ENCODE measurements around the gene IGFBP7. TPM values are rescaled to one million over a fixed set of nuclear protein-coding genes. Genes with fewer than 3 reads are reported as not detected.

IGFBP7 gene
- polyA plus RNA-seq, 1 donor, result 150 TPM

DNA sequence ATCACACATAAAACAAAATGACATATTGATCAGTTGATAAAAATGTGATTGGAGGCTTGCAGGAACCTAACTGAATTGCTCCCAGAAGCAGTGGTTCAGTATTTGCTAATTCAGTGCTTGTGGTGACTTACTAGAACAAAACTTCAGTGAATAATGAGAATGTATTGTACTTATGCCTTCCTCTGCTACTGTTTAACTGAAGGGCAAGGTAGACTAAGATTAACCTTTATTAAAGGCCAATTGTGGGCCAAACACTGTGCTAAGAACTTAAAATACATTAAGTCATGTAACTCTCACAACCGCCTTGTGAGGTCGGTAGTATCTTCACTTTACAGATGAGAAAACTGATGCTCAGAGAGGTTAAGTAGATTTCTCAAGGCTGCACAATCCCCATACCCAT lies 14.9 kb downstream of the IGFBP7 start:
- no peak for DNase-seq

DNA sequence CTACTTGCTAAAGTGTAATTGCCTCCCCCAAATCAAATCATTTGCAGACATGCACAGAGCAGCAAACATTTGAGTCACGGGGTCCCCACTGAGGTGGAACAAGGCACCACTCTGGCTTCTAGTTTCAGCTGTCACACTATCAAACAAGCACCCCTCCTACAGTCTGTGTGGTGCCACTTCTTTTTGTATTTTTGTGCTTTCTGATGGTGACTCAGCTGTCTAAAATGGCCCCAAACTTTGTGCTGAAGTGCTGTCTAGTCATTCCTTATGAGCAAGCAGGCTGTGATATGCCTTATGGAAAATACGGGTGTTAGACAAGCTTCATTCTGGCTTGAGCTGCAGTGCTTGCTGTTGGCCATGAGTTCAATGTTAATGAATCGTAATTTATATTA lies 15.4 kb downstream of the IGFBP7 start:
- DNase-seq, result no peak

DNA sequence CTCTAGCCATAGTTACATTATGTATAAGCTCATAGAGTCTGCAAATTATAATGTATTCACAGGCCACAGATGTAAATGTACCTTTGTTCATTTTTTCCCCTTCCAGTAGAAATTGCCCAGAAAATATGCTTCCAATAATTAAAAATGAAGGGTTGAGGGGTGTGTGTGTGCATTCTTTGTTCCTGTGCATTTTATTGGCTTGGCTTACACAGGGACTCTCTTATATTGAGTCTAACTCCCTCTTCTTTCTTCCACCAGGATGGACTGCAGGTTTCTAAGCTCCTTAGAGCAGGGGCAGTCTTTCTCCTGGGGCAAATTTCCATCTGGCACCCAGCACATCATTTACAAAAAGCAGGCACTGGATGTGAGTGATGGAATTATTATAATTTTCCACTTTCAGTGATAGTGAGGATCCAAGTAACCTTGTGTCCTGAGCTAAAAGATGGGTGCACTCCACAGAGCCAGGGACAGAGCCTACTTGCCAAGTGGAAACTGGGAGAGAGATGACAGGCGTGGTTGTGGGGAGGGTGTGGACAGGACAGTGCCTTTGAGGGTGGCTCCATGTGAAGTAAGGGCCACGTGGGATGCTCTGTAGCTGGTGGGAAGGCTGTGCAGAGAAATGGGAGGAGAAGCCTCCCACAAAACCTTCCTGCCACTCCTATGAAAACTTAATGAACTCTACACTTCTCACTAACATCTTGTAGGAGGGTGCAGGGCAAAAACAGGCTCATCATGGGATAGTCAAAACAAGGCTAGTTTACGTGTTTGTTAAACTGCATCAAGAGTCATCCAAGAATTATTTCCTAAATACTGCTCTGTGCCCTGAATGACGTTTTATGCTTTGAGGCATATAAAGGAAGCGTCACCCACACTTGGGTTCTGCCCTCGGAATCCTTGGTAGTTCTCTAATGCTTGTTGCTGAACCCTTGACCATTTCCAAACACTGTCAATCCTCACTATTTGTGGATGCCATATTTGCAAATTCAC lies 16.0 kb downstream of the IGFBP7 start:
- no peak for DNase-seq

DNA sequence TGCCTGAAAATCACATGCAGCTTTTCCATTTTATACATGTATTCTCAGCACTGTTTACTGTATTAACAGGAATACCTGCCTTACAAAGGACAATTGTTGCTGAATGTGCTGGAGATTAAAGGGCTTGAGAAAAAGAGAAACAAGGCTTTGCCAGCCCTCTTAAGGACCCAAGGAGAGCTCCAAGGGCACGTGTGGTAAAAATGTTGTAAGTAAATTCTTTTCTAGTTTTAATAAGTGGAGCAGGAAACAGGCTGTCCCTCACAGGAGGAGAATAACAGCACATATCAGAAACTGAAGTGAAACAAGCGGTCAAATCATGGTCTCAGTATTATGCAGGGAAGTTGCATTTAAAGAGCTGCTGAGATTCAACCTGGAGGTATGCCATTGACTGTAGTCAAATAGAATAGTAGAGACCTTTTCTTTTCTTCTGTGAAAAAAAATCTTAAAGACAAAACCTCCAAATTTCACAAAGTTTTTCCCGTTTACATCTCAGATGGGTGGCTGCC lies 18.5 kb downstream of the IGFBP7 start:
- no peak for DNase-seq

DNA sequence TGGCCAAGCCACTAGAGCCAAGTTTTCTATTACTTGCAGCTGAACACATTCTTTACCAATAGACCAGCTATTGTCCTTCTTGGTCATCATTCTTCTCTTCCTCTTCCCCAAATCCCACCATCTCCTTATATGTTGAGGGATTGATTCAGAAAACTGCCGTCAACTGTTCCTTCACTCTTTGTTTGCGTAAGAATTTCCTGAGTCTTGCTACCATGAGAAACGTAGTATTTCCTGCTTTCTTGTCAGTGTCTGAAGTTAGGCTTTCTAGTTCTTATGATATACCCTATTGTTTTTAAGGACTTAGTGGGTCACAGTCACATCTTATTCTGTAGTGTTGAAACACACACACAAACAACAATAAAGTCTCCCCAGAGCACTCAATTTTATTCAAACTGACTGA lies 20.1 kb downstream of the IGFBP7 start:
- no peak for DNase-seq

DNA sequence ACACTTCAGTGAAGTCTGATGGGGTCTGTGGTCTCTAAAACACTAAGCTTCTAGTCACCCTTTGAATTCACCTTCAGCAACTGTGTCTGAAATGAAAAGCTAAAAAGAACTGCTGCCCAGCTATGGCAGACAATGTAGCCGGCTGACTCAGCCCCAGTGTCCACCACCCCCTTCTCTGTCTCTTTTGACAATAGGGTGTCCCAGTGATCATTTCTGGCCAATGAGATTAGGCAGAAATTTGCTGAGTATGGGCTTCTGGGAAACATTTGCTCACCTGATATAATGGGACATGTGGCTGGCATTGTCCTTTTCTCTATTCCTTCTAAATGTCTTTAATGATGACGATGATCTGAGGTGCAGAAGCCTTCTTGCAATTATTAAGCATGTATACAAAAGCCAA lies 20.6 kb downstream of the IGFBP7 start:
- DNase-seq, result no peak

DNA sequence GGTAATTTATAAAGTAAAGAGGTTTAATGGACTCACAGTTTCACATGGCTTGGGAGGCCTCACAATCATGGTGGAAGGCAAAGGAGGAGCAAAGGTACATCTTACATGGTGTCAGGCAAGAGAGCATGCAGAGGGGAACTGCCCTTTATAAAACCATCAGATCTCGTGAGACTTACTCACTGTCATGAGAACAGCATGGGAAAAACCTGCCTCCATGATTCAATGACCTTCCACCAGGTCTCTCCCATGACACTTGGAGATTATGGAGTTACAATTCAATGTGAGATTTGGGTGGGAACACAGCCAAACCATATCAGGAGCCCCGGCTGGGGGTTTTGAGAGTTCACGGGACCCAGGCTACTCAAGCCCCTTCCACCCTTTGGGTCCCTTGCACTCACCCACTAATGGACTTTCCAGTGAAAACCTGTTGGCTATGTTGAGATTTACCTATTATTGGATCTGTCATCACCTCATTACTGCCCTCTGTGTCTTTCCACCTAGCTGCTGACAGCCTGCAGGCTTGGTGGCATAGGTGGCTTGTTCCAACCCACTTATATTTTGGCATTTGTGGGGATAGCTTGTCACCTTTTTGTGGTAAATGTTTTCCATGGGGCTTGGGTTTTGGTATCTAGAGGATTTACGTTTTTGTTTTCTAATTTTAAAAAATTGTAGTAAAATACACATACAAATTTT lies 24.0 kb downstream of the IGFBP7 start:
- DNase-seq, result no peak

DNA sequence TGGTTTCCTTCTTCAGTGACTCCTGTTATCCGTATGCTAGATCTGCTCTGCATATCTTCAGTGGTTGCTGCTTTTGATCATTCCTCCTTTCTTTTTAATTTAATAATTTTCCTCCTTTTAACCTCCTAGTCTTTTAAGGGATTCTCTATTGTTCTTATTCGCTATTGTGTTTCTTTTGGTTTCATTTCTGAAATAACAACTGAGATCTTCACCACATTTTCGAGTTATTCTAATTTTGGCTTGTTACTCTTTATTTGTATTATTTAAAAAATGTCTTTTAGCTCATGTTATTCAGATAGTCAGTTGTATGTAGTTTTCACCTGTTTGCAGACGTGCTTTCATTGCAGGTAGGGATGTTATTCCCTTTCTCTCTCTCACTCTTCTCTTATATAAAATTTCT lies 24.9 kb downstream of the IGFBP7 start:
- no peak for DNase-seq

DNA sequence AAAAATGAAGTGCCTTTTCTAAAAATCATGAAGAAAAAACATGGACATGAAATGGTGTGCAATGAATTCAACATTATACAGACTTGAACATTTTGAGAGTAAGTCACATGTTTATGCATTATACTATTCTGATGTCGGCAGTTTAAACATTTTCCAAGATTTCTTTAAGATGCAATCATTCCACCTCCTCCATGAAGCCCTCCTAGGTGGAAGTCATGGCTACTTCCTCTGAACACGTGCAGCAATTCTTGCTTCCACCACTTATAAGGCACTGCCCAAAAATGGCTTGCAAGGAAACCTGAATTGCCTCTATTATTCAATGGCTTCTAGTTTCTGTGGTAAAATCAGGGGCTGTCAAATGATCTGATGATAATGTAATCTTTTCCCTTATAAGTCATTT lies 25.8 kb downstream of the IGFBP7 start:
- no peak for DNase-seq

DNA sequence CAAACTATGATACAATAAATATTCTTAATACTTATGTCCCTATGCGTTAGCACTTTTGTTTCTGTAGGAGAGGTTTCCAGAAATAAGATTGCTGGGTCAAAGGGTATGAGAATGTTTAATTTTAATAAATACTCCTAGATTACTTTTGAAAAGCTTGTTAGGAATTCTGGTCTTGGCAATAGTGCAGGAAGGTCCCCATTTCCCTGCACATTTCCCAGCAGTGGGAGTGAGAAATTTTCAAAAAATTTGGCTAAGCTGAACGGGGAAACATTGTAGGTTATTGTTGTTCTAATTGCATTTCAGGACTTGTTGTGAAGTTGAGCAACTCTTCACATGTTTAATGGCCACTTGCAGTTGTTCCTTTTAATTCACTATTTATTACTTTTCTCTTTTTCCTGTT lies 27.1 kb downstream of the IGFBP7 start:
- DNase-seq, result no peak

DNA sequence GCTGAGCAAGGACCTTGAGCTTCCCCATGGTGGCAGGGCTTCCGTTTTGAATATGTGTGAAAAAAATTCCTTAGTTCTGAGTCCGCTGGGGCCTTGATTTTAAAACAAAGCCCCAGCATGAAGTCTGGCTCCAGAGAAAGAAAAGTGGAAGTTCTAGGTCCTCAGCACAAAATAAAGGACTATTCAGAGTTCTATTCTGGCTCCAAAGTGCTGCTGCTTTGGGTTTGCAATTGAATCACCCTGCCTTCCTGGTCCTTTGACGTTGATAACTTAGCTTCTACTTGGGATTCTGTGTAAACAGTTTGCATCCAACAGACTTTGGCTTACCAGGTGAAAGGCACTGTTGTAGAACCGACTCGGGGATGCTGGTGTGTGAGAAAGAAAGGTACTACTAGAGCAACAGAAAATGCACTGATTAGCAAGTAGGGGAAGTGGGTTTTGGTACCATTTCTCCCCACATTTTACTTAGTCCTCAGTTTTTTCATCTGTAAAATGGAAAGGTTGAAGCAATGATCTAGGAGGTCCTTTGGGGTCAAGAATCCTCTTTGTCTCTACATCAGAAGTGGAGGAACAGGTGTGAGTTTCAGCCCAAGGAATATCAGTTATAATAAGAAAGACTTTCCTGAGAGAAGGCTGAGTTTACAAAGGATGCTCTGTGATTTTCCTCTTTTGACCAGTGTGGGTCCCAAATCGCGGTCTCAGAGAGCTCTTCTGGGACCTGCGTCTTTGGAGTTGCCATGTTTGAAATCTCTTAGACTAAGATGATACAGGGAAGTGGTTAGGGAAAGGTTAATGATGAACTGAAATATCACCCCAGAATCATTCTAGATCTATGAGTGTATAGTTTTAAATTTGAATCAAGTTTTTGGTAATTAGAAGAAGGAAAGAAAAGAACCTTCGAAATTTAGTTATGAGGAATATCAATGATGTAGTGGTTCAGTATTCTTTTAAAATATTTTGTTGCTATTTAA lies 28.2 kb downstream of the IGFBP7 start:
- DNase-seq, result no peak

DNA sequence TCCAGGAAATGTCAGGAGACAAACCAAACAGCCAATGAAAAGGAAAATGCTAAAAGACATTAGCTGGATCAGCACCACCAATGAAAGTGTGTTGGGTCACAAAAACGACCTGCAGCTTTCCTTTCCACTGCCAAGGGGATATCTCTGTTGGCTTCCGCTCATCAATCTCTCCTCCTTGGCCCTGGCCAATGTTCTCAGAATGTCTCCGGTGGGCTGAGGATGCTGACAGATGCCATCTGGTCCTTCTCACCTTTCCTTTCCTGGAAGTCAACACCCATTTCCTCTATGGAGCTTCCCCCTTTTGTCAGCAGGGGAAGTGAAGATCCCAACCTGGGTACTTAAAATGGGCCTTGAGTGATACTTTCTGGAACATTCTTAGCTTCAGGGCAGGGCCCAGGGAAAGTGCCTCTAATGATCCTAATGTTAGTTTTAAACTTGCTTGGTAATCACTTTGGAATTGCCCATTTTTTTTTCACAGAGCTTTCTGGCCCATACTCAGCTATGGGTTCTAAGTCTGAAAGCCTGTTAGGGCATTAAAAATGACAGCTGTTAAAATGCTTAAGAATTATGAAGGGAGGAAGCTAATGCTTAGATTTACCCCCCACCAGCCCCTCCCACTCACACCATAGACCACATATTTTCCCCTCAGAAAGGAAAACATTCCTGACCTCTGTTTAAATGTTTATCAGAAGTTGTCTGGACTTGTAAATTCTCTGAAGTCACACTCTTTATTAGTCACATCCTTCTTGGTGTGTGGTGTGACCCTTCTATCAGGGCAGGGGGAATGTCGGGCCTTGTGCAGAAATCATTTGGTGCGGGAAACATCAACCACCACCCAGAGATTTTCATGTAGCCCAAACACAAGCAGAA lies 29.2 kb downstream of the IGFBP7 start:
- DNase-seq, result no peak

DNA sequence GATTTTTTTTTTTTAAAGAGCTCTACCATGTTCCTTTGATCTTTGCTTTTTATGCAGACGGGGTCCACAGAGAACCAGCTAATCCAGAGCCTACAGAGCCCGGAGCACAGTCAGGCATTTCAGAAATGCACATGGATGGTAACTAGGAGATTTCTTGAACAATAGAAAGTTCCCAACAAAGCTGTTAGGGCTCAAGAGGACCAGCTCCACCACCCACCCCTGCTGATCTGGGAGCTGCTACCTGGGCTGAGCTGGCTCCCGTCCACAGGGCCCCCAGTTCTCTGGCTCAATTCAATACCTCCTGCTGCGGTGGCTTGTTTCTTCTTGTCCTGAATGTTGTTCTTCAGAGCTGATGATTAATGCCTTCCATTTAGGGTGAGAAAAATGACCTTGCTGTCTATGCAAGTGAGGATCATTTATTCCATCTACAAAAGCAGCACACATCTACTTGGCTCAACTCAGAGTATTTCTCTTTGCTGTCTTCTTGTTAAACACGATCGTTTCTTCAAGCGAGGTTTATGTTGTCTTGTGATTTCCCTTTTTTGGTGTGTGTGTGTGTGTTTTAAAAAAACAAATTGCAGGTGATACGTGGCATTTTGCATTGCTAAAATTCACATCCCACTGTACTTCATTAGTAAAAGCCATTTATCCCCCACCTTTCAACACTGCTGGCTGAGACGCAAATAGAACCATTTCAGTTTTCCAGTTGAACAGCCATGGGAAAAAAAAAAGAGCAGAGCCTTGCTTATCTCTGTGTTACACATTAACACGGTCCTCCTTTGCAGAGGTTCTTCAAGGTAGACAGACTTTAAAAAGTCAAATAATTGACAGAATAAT lies 31.3 kb downstream of the IGFBP7 start:
- DNase-seq, result no peak

DNA sequence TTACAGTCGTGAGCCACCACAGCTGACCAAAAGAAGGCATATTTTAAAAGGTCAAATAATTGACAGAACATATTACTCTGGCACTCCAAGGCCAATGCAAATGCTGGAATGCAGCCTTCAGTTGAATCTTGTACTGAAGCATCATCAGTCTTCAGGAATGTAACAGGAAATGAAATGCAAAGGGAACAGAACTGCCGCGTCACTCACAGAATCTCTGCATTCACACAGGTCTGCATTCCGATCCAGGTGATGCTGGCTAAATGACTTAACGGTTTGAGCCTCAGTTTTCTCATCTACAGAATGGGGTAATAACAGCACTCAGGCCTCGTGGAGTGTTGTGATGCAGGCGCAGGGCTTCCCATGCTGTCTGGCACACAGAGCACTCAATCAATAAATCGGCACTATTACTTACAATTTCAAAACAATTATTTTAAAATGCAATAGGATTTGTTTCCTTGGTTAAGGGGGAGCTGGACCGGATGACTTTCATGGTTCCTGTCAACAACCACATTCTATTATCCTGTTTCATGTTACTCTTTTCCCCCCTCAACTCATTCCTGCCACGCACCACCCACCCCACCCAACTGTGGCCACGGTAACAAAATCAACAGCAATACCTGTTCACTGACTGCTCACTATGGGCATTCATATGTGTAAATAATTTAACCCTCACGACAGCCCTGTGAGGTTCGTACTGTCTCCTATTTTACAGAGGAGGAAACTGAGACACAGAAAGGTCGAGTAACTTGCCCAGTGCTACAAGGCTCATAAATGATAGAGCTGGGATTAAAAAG lies 32.4 kb downstream of the IGFBP7 start:
- DNase-seq, result no peak

DNA sequence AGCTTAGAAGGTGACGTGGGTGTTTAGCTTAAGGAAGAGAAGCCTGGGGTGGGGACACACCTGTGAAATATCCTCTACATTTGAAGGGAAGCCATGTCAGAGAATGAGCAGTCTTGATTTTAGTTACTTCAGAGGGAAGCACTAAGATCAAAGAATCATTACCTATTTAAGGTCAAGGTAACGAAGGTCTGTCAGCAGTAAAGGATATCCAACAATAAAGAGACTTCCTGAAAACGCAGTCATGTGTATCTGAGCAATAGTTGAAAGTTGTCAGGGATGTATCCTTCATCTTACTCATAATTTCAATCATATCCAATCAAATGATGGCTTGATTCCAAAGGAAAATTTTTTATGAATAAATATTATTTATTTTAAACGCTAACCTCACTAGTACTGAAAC lies 33.5 kb downstream of the IGFBP7 start:
- DNase-seq, result no peak

DNA sequence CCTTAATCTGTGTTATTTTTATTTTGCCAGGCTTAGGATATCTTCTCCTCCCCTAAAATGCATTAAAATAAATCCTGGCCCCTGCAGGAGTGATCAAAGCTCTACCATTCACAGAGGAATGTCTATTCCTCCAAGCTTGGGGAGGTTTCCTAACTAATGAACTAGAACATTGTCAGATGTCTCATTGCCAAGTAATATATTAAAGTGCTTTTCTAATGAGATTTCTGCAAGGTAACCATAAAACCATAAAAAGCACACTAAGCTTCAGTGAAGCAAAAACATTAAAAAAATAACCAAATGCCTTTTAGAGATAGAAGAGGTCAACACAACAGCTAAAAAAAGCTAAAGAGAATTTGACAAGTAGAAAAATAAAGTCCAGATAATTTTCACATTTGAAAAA lies 34.8 kb downstream of the IGFBP7 start:
- DNase-seq, result no peak

DNA sequence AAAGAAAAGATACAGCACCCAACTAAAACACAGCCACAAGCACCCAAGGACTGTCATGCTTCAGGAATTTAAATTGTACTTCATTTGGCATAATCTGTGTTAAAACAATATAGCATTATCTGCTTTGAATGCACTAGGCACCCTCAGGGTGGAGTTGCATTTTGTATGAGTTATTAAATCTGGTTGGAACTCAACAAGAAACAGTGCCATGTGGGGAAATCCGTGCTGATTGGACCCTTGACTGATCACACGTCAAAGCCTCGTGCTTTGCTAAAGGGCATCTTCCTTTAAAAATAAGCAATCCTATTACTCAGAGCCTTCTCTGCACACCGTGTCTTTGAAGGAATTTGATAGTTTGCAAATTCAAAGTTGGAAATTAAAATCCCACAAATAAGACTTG lies 35.4 kb downstream of the IGFBP7 start:
- no peak for DNase-seq

DNA sequence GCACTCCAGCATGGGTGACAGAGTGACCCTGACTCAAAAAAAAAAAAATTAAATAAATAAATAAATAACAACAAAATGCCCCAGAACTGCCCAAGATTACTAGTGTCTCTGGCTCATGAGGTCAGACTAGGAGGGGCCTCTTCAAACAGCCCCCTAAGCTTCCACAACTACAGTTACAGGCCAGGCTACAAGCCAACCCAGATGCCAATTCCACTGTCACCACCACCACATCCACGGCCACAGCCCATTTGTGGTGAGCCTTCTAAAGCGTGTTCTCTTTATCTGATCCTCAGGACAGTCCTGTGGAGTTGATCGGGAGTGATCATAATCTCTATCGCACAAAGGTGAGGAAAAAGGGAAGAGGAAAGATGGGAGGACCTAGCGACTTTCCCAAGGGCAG lies 36.6 kb downstream of the IGFBP7 start:
- no peak for DNase-seq

DNA sequence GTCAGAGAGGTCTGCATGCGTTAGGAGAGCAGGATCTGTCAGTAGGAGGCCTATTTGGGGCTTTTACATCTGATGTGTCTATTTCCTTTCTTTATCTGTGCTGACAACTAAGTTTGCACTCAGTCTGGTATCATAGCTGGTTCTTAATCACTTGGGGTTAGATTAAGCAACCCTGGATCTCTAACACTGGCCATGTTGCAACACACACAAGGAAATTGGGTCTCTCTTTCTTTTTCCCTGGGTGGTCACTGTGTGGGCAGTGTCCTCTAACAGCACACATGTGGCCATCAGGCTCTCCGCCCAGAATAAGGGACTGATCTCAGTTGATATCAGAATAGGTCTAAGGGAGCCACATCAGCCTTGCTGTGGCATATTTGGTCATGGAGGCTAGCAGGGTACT lies 38.9 kb downstream of the IGFBP7 start:
- no peak for DNase-seq

DNA sequence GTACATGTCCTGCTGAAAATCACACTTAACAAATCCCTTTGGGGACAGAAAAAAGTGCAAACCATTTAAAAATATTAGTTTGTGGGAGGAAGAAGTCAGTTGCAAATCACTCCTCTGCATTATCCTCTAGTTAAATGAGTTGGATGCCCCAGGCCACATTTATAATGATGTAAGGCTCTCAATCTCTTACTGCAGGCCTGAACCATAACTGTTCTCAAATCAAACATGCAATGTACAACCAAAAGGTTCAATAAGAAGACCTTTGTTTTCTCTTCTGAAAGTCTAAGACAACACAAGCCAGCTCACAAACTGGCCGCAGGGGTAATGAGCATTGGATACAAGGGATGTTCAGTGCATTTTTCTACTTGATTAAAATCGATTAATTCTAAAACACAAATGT lies 39.7 kb downstream of the IGFBP7 start:
- no peak for DNase-seq

Measured in hindlimb muscle (tissue), 1 donor.